Liver (tissue), 9 donors: ENCODE measurements around the gene STH. TPM values are rescaled to one million over a fixed set of nuclear protein-coding genes. Genes with fewer than 3 reads are reported as not detected.

Source experiments
- DNase-seq: peaks from one replicate; pipeline ENCODE4 v3.0.0-alpha.2; 2017; ENCODE audit warnings: low spot score
- H3K27ac ChIP-seq, 2 donors: one replicate each; pipeline ENCODE4 v1.7.0; 2013; ENCODE audit warnings: inconsistent platforms in 2 of 2, low read length in 2 of 2, control low read depth in 1 of 2, low read depth in 1 of 2, mild to moderate bottlenecking in 1 of 2
- H3K27me3 ChIP-seq, 4 donors: one replicate each; pipeline versions ENCODE4 v1.6.1 to v1.7.0; 2013; ENCODE audit warnings: low read length in 3 of 4, inconsistent platforms in 1 of 4, mild to moderate bottlenecking in 1 of 4, moderate library complexity in 1 of 4; ENCODE audit not compliant: control insufficient read depth in 4 of 4, insufficient read depth in 4 of 4
- H3K36me3 ChIP-seq, 4 donors: one replicate each; pipeline versions ENCODE4 v1.6.1 to v1.7.0; 2013; ENCODE audit warnings: low read length in 3 of 4, mild to moderate bottlenecking in 3 of 4, low read depth in 1 of 4, moderate library complexity in 1 of 4; ENCODE audit not compliant: control insufficient read depth in 4 of 4, insufficient read depth in 3 of 4
- H3K4me1 ChIP-seq, 4 donors: one replicate each; pipeline versions ENCODE4 v1.6.1 to v1.7.0; 2013; ENCODE audit warnings: low read length in 3 of 4, mild to moderate bottlenecking in 3 of 4, moderate library complexity in 1 of 4; ENCODE audit not compliant: control insufficient read depth in 4 of 4, insufficient read depth in 4 of 4
- H3K4me3 ChIP-seq, 3 donors: one replicate each; pipeline versions ENCODE4 v1.6.1 to v1.7.0; 2013; ENCODE audit warnings: low read length in 3 of 3, control low read depth in 1 of 3, low read depth in 1 of 3, mild to moderate bottlenecking in 1 of 3
- H3K9ac ChIP-seq, 2 donors: one replicate each; pipeline ENCODE4 v1.7.0; 2013; ENCODE audit warnings: low read length in 2 of 2, mild to moderate bottlenecking in 2 of 2, moderate library complexity in 2 of 2, control low read depth in 1 of 2, low read depth in 1 of 2
- H3K9me3 ChIP-seq, 4 donors: one replicate each; pipeline versions ENCODE4 v1.6.1 to v1.7.0; 2013; ENCODE audit warnings: low read length in 3 of 4; ENCODE audit not compliant: control insufficient read depth in 4 of 4
- ATF3 ChIP-seq: IDR thresholded peaks from 2 replicates; pipeline ENCODE4 v1.6.1; 2016; ENCODE audit warnings: antibody characterized with exemption
- CTCF ChIP-seq: fragments of 150-350 bp; IDR thresholded peaks from 2 replicates; pipeline ENCODE4 v1.5.1; 2017; ENCODE audit warnings: improper control_type of control experiment, low read depth, low read length; ENCODE audit not compliant: missing input control
- FOXA1 ChIP-seq: IDR thresholded peaks from 2 replicates; pipeline ENCODE4 v1.6.1; 2016; ENCODE audit warnings: antibody characterized with exemption
- JUND ChIP-seq, 2 donors: IDR thresholded peaks; 2 replicates each; pipeline ENCODE4 v1.6.1; 2016; ENCODE audit warnings: antibody characterized with exemption in 2 of 2
- NR2F2 ChIP-seq: IDR thresholded peaks from 2 replicates; pipeline ENCODE4 v1.6.1; 2016; ENCODE audit warnings: antibody characterized with exemption
- RAD21 ChIP-seq, 2 donors: IDR thresholded peaks; 2 replicates each; pipeline ENCODE4 v1.6.1; 2016; ENCODE audit warnings: antibody characterized with exemption in 2 of 2, mild to moderate bottlenecking in 2 of 2
- SP1 ChIP-seq: IDR thresholded peaks from 2 replicates; pipeline ENCODE4 v1.6.1; 2018; ENCODE audit warnings: antibody characterized with exemption, mild to moderate bottlenecking
- TAF1 ChIP-seq: conservative IDR thresholded peaks from 2 replicates; pipeline ENCODE4 v1.6.1; 2016; ENCODE audit warnings: antibody characterized with exemption, mild to moderate bottlenecking
- YY1 ChIP-seq: IDR thresholded peaks from 2 replicates; pipeline ENCODE4 v1.6.1; 2016; ENCODE audit warnings: antibody characterized with exemption, mild to moderate bottlenecking
- WGBS: extraction: QIAGEN DNeasy Blood & Tissue Kit; methylation state at CpG from one replicate; pipeline ENCODE4 v1.1.7; 2013; 5-methylcytosine and 5-hydroxymethylcytosine counted together
- polyA plus RNA-seq, 2 donors: library from polyadenylated mRNA; stranded (reverse) in 1 of 2; unstranded in 1 of 2; fragments of 200-250 nt in 1 of 2; fragments of >200 nt in 1 of 2; fragmentation: Nextera tagmentation in 1 of 2; extraction: Ambion mirVana in 1 of 2; gene quantifications; one replicate each; pipeline versions ENCODE4 v1.2.1 to v1.2.3, GENCODE V29; 2013 to 2015
- total RNA-seq, 2 donors: library from RNA; depleted of rRNA; stranded (reverse); fragments of >200 nt; gene quantifications; one replicate each; pipeline ENCODE4 v1.2.3, GENCODE V29; 2014
- TF ChIP-seq, protein P1 (sequence below): IDR thresholded peaks from 2 replicates; pipeline ENCODE4 v1.6.1; 2016; ENCODE audit warnings: antibody characterized with exemption, mild to moderate bottlenecking
- donor health status: healthy.
- donor health status: healthy.
- donor health status: healthy.
- donor health status: healthy.
- donor health status: healthy.

Gene STH
- total and polyA plus RNA-seq, 4 donors: not detected

DNA sequence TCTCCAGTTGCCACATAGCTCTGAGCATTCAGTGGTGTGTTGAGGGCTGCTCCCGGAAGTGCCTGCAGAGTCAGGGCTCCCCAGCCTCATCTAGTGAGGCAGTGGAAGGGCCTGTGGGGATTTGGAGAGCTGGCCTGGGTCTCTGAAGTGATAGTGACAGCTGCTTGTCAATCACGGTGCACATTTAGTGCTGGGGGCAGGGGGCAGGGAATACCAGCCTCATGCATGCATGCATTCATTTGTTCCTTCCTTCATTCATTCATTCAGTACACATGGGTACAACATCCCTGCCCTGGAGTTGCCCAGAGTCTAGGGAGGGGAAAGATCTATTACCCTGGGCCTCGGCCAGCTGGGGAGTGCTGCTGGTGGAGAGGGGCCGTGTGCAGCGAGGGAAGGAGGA is 11.3 kb upstream of the STH start:
- H3K4me1 ChIP-seq: peaks cover 0 to 3% (median 0%) of the 10 kb centered on the region in 4 donors
- H3K4me3 ChIP-seq: no peak overlapping the region
- WGBS: 87% methylated on average over 5 of the region's 5 CpGs
- TF ChIP-seq JUND (IDR thresholded peaks at IDR 0.05) (no peak), CTCF (no peak), ATF3 (no peak), NR2F2 (no peak)
- TF ChIP-seq, protein P1, sequence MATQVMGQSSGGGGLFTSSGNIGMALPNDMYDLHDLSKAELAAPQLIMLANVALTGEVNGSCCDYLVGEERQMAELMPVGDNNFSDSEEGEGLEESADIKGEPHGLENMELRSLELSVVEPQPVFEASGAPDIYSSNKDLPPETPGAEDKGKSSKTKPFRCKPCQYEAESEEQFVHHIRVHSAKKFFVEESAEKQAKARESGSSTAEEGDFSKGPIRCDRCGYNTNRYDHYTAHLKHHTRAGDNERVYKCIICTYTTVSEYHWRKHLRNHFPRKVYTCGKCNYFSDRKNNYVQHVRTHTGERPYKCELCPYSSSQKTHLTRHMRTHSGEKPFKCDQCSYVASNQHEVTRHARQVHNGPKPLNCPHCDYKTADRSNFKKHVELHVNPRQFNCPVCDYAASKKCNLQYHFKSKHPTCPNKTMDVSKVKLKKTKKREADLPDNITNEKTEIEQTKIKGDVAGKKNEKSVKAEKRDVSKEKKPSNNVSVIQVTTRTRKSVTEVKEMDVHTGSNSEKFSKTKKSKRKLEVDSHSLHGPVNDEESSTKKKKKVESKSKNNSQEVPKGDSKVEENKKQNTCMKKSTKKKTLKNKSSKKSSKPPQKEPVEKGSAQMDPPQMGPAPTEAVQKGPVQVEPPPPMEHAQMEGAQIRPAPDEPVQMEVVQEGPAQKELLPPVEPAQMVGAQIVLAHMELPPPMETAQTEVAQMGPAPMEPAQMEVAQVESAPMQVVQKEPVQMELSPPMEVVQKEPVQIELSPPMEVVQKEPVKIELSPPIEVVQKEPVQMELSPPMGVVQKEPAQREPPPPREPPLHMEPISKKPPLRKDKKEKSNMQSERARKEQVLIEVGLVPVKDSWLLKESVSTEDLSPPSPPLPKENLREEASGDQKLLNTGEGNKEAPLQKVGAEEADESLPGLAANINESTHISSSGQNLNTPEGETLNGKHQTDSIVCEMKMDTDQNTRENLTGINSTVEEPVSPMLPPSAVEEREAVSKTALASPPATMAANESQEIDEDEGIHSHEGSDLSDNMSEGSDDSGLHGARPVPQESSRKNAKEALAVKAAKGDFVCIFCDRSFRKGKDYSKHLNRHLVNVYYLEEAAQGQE: no peak
- no peak for DNase-seq
- no peak overlapping the region for H3K27ac ChIP-seq
- no peaks in the 10 kb centered on the region for H3K36me3 ChIP-seq
- H3K9me3 ChIP-seq: no peaks in the 10 kb centered on the region
- H3K27me3 ChIP-seq: no peaks in the 10 kb centered on the region
- no peak overlapping the region for H3K9ac ChIP-seq

DNA sequence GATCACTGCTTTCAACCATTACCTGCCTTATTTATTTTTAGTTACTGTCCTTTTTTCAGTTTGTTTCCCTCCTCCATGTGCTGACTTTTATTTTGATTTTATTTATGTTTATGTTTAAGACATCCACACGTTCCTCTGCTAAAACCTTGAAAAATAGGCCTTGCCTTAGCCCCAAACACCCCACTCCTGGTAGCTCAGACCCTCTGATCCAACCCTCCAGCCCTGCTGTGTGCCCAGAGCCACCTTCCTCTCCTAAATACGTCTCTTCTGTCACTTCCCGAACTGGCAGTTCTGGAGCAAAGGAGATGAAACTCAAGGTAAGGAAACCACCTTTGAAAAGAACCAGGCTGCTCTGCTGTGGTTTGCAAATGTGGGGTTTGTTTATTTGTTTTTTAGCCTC is 9.3 kb upstream of the STH start:
- WGBS: 84% methylated on average over 3 of the region's 3 CpGs
- Histone ChIP-seq H3K4me1 (peaks cover 0 to 3% (median 0%) of the 10 kb centered on the region in 4 donors), H3K4me3 (no peak overlapping the region), H3K27ac (no peak overlapping the region), H3K9me3 (no peaks in the 10 kb centered on the region), H3K36me3 (no peaks in the 10 kb centered on the region), H3K27me3 (no peaks in the 10 kb centered on the region), H3K9ac (no peak overlapping the region)
- DNase-seq: no peak
- TF ChIP-seq TAF1 (no peak), JUND (IDR thresholded peaks at IDR 0.05) (no peak), RAD21 (IDR thresholded peaks at IDR 0.05) (no peak), FOXA1 (no peak), CTCF (no peak), SP1 (no peak)

GRCh38 chr17:45990886-45991285 is 8.2 kb upstream of the STH start:
- H3K9me3 ChIP-seq: no peaks in the 10 kb centered on the region
- DNase-seq: no peak
- no peaks in the 10 kb centered on the region for H3K36me3 ChIP-seq
- H3K27ac ChIP-seq: no peak overlapping the region
- no peaks in the 10 kb centered on the region for H3K27me3 ChIP-seq
- no peak overlapping the region for H3K9ac ChIP-seq
- peaks cover 0 to 3% (median 0%) of the 10 kb centered on the region in 4 donors for H3K4me1 ChIP-seq
- TF ChIP-seq YY1 (no peak), NR2F2 (no peak), RAD21 (IDR thresholded peaks at IDR 0.05) (no peak)
- 90% methylated on average over 6 of the region's 6 CpGs for WGBS
- no peak overlapping the region for H3K4me3 ChIP-seq
